MM.1S (cell line): Measurements from ENCODE around the gene CNPPD1.

Experiments used
- CTCF ChIP-seq: fragments of 300-600 bp; sonication (generic); IDR thresholded peaks from 2 replicates; pipeline ENCODE4 v1.5.1; 2016; ENCODE audit warnings: antibody characterized with exemption, low read length, mixed read lengths
- EZH2 ChIP-seq: fragments of 300-600 bp; sonication (generic); optimal IDR thresholded peaks from 2 replicates; pipeline ENCODE3; 2017; ENCODE audit warnings: low read depth, mild to moderate bottlenecking, antibody characterized with exemption, low read length, mixed read lengths
- EZH2phosphoT487 ChIP-seq: fragments of 300-600 bp; sonication (generic); IDR thresholded peaks from 2 replicates; pipeline ENCODE4 v1.6.1; 2018; ENCODE audit warnings: antibody characterized with exemption, low read length

- no peak for TF ChIP-seq CTCF
- TF ChIP-seq EZH2: no peak
- no peak for TF ChIP-seq EZH2phosphoT487
Measured at GRCh38 chr2:219123356-219124135, 53.2 kb downstream of the CNPPD1 start.
